Measurements from ENCODE around the gene COQ8A.

DNA sequence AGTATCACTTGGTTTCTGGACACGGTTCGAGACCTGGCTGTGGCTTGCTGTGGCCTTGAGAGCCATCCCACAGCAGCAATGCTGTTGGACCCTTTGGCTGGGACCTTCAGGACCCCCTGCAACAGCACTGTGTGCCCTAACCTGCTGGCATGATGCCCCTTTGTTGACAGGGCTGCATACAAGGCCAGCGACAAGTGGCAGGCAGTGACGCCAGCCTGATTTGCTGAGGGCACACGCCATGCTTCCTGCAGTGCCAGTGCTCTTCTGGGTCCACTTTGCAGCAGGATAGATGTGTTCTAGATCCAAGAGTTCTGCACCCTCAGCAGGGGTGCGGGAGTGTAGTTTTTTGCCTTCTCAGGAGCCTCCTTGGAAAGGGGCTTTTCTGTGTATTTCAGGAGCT lies 32.8 kb downstream of the COQ8A start:
- TF ChIP-seq, protein P1, sequence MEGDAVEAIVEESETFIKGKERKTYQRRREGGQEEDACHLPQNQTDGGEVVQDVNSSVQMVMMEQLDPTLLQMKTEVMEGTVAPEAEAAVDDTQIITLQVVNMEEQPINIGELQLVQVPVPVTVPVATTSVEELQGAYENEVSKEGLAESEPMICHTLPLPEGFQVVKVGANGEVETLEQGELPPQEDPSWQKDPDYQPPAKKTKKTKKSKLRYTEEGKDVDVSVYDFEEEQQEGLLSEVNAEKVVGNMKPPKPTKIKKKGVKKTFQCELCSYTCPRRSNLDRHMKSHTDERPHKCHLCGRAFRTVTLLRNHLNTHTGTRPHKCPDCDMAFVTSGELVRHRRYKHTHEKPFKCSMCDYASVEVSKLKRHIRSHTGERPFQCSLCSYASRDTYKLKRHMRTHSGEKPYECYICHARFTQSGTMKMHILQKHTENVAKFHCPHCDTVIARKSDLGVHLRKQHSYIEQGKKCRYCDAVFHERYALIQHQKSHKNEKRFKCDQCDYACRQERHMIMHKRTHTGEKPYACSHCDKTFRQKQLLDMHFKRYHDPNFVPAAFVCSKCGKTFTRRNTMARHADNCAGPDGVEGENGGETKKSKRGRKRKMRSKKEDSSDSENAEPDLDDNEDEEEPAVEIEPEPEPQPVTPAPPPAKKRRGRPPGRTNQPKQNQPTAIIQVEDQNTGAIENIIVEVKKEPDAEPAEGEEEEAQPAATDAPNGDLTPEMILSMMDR (IDR thresholded peaks at IDR 0.05; ENCODE audit: insufficient read depth, low read length): no peak
- TF ChIP-seq GABPA (IDR thresholded peaks at IDR 0.05; ENCODE audit: low read depth) (no peak), REST (IDR thresholded peaks at IDR 0.05; ENCODE audit: insufficient replicate concordance, low read depth) (no peak), POLR2AphosphoS5 (IDR thresholded peaks at IDR 0.05; ENCODE audit: low read depth) (no peak)
